ENCODE data around the gene SMYD3.

The SMYD3 gene

GRCh38 chr1:246052603-246053002 lies 454.5 kb downstream of the SMYD3 start:
- no peak overlapping the region for H3K4me3 ChIP-seq (ENCODE audit: low read length)
- no peaks in the 10 kb centered on the region for H3K9me3 ChIP-seq (ENCODE audit: control insufficient read depth, low read length)
- no peak for DNase-seq (ENCODE audit: low read depth)
- no peaks in the 10 kb centered on the region for H3K4me1 ChIP-seq (ENCODE audit: control insufficient read depth, insufficient read depth, low read length)
- no peaks in the 10 kb centered on the region for H3K27me3 ChIP-seq (replicated peaks; ENCODE audit: control insufficient read depth, insufficient read depth, low read length)
- H3K9ac ChIP-seq (ENCODE audit: low read length), result no peak overlapping the region
- H3K36me3 ChIP-seq (ENCODE audit: control insufficient read depth, insufficient read depth, low read length, severe bottlenecking), result no peaks in the 10 kb centered on the region

DNA sequence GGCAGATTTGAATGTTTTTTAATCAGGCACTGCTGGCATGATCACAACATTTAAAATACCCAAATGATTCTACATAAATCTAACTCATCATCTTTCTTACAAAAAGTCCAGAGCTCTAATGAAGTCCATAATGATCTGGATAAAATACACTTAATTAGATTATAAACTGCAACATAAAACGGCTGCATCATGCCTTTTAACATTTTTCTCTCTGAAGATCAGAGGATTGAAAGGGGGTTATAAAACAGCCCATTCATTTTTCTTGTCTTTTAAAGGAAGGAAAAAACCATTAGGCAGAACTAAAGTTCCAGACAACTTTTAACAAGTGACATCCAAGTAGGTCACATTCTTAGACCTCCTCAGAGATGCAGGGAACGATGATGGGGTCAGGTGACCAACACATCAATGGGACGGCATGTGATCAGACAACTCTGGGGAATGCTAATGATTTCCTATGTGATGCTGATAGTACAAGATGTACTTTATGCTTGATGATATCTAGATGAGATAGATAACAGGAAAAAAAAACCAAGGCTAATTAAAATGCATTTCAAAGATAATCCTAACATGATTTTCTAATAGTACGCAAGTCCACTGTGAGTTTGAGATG lies 455.1 kb downstream of the SMYD3 start:
- Histone ChIP-seq H3K9me3 (ENCODE audit: control insufficient read depth, low read length) (no peaks in the 10 kb centered on the region), H3K27me3 (replicated peaks; ENCODE audit: control insufficient read depth, insufficient read depth, low read length) (no peaks in the 10 kb centered on the region), H3K9ac (ENCODE audit: low read length) (no peak overlapping the region), H3K36me3 (ENCODE audit: control insufficient read depth, insufficient read depth, low read length, severe bottlenecking) (no peaks in the 10 kb centered on the region), H3K4me3 (ENCODE audit: low read length) (no peak overlapping the region), H3K4me1 (ENCODE audit: control insufficient read depth, insufficient read depth, low read length) (no peaks in the 10 kb centered on the region)
- DNase-seq (ENCODE audit: low read depth), result no peak

DNA sequence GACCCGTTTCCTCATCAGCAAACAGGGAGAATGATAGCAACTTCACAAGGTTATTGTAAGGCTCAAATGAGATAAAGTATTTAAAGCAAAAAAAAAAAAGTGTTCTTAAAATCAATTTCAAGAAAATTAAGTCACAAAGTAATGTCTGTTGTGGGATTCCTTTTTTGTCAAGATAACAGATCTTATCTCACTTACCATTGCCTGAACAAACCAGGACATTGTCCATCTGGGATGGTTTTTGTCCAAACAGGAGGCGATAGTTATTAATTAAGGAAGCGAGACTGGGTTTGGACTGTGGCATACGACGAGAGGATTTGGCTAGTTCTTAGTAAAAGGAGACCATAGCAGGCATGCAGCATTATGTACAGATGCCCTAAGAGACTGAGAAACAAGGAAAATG lies 458.4 kb downstream of the SMYD3 start:
- no peak overlapping the region for H3K9ac ChIP-seq (ENCODE audit: low read length)
- no peak overlapping the region for H3K4me3 ChIP-seq (ENCODE audit: low read length)
- no peaks in the 10 kb centered on the region for H3K27me3 ChIP-seq (replicated peaks; ENCODE audit: control insufficient read depth, insufficient read depth, low read length)
- no peak for DNase-seq (ENCODE audit: low read depth)
- no peaks in the 10 kb centered on the region for H3K9me3 ChIP-seq (ENCODE audit: control insufficient read depth, low read length)
- H3K36me3 ChIP-seq (ENCODE audit: control insufficient read depth, insufficient read depth, low read length, severe bottlenecking), result no peaks in the 10 kb centered on the region
- H3K4me1 ChIP-seq (ENCODE audit: control insufficient read depth, insufficient read depth, low read length), result no peaks in the 10 kb centered on the region

DNA sequence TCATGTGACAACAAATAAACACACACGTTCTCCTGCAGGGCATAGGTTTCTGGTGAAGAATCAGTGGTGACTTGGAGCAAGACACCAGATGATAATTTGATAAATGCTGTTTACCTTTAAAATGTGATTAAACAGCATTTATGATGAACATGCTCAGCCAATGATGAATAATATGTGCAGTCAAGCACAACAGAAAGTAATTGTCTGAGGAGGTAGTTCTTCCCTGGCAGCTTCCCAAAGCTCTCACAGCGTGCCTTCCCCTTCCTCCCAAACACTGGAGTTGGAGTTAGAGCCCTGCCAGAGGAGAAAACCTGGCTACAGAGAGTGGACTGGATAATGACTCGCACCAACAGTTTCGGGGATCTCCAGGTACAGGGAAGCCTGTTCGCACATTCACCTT lies 463.5 kb downstream of the SMYD3 start:
- no peak overlapping the region for H3K4me3 ChIP-seq (ENCODE audit: low read length)
- H3K9ac ChIP-seq (ENCODE audit: low read length), result no peak overlapping the region
- DNase-seq (ENCODE audit: low read depth), result no peak
- H3K27me3 ChIP-seq (replicated peaks; ENCODE audit: control insufficient read depth, insufficient read depth, low read length), result no peaks in the 10 kb centered on the region
- no peaks in the 10 kb centered on the region for H3K4me1 ChIP-seq (ENCODE audit: control insufficient read depth, insufficient read depth, low read length)
- H3K36me3 ChIP-seq (ENCODE audit: control insufficient read depth, insufficient read depth, low read length, severe bottlenecking), result no peaks in the 10 kb centered on the region
- H3K9me3 ChIP-seq (ENCODE audit: control insufficient read depth, low read length), result no peaks in the 10 kb centered on the region

- Histone ChIP-seq H3K4me3 (ENCODE audit: low read length) (no peak overlapping the region), H3K9me3 (ENCODE audit: control insufficient read depth, low read length) (no peaks in the 10 kb centered on the region), H3K9ac (ENCODE audit: low read length) (no peak overlapping the region), H3K27me3 (replicated peaks; ENCODE audit: control insufficient read depth, insufficient read depth, low read length) (no peaks in the 10 kb centered on the region), H3K4me1 (ENCODE audit: control insufficient read depth, insufficient read depth, low read length) (no peaks in the 10 kb centered on the region), H3K36me3 (ENCODE audit: control insufficient read depth, insufficient read depth, low read length, severe bottlenecking) (no peaks in the 10 kb centered on the region)
- DNase-seq (ENCODE audit: low read depth), result no peak
Measured at GRCh38 chr1:246041360-246041759, 465.7 kb downstream of the SMYD3 start.

DNA sequence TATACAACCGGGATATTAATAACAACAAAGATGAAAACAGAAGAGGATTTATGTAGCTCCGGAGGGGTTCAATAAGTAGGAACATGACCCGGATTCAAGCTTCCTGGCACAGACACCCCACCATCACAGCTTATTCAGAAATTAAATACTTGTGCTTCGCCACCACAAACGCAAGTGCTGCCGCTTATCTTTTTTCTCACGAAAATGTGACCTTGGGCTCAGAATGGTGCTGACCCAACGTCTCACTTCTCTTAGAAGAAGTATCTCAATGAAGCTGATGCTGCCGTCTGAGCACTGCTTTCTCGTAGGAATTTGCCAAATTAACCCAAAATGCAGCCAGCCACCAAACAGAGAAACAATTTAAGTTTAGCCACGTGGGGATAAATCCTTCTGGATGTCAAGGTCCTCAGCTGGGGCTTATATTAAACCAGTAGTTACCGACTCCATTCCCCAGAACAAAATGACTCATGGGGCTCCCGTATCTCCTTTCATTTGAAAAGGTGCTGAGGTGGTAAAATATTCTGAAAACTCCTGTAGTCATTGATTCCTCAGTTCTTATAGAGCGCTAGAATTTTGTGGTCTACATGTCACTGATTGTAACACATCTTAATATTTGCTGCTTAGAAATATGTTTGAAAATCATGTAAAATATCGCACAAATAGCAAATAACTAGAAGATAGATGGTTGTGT lies 466.7 kb downstream of the SMYD3 start:
- no peak overlapping the region for H3K9ac ChIP-seq (ENCODE audit: low read length)
- H3K9me3 ChIP-seq (ENCODE audit: control insufficient read depth, low read length), result no peaks in the 10 kb centered on the region
- no peak overlapping the region for H3K4me3 ChIP-seq (ENCODE audit: low read length)
- no peaks in the 10 kb centered on the region for H3K27me3 ChIP-seq (replicated peaks; ENCODE audit: control insufficient read depth, insufficient read depth, low read length)
- DNase-seq (ENCODE audit: low read depth), result no peak
- H3K4me1 ChIP-seq (ENCODE audit: control insufficient read depth, insufficient read depth, low read length), result no peaks in the 10 kb centered on the region
- no peaks in the 10 kb centered on the region for H3K36me3 ChIP-seq (ENCODE audit: control insufficient read depth, insufficient read depth, low read length, severe bottlenecking)

DNA sequence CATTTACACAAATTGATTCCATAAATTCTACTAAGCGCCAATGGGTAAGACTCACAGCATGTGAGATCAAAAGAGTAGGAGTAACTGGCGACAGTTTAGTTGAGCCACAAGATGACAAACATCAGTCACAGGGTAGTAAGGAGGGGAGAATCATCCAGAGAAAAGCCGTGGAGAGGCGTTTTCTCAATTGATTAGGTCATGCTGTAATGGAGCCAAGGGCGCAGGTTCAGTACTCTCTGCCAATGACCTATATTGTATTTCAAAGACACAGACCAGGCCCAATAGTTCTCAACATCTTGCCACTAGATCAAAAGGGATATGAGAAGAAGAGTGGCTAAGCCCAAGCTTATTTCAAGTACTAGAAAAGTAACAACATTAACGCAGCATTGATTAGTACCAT lies 467.5 kb downstream of the SMYD3 start:
- H3K4me3 ChIP-seq (ENCODE audit: low read length), result no peak overlapping the region
- no peak for DNase-seq (ENCODE audit: low read depth)
- H3K36me3 ChIP-seq (ENCODE audit: control insufficient read depth, insufficient read depth, low read length, severe bottlenecking), result no peaks in the 10 kb centered on the region
- H3K9ac ChIP-seq (ENCODE audit: low read length), result no peak overlapping the region
- no peaks in the 10 kb centered on the region for H3K4me1 ChIP-seq (ENCODE audit: control insufficient read depth, insufficient read depth, low read length)
- H3K27me3 ChIP-seq (replicated peaks; ENCODE audit: control insufficient read depth, insufficient read depth, low read length), result no peaks in the 10 kb centered on the region
- H3K9me3 ChIP-seq (ENCODE audit: control insufficient read depth, low read length), result no peaks in the 10 kb centered on the region

DNA sequence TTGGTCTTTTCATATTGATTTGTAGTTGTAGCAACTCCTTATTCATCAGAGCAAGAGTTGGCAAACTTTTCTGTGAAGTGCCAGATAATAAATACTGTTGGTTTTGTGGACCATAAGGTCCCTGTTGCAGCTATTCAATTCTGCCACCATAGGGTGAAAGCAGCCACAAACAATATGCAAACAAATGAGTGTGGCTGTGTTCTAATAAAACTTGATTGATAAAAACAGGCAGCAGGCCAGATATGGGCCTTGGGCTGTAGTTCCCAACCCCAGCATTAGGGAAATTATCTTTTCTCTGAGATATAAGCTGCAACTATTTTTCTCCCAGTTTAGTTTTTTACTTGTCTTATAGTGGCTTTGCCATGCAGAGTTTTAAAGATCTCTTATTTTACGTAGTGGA lies 469.2 kb downstream of the SMYD3 start:
- DNase-seq (ENCODE audit: low read depth), result no peak
- H3K4me3 ChIP-seq (ENCODE audit: low read length), result no peak overlapping the region
- H3K27me3 ChIP-seq (replicated peaks; ENCODE audit: control insufficient read depth, insufficient read depth, low read length), result no peaks in the 10 kb centered on the region
- no peaks in the 10 kb centered on the region for H3K36me3 ChIP-seq (ENCODE audit: control insufficient read depth, insufficient read depth, low read length, severe bottlenecking)
- H3K9me3 ChIP-seq (ENCODE audit: control insufficient read depth, low read length), result no peaks in the 10 kb centered on the region
- H3K4me1 ChIP-seq (ENCODE audit: control insufficient read depth, insufficient read depth, low read length), result no peaks in the 10 kb centered on the region
- H3K9ac ChIP-seq (ENCODE audit: low read length), result no peak overlapping the region

GRCh38 chr1:246036175-246036574 lies 470.9 kb downstream of the SMYD3 start:
- Histone ChIP-seq H3K9ac (ENCODE audit: low read length) (no peak overlapping the region), H3K4me1 (ENCODE audit: control insufficient read depth, insufficient read depth, low read length) (no peaks in the 10 kb centered on the region), H3K36me3 (ENCODE audit: control insufficient read depth, insufficient read depth, low read length, severe bottlenecking) (no peaks in the 10 kb centered on the region), H3K27me3 (replicated peaks; ENCODE audit: control insufficient read depth, insufficient read depth, low read length) (no peaks in the 10 kb centered on the region), H3K4me3 (ENCODE audit: low read length) (no peak overlapping the region), H3K9me3 (ENCODE audit: control insufficient read depth, low read length) (no peaks in the 10 kb centered on the region)
- DNase-seq (ENCODE audit: low read depth), result peak; percentile 21

DNA sequence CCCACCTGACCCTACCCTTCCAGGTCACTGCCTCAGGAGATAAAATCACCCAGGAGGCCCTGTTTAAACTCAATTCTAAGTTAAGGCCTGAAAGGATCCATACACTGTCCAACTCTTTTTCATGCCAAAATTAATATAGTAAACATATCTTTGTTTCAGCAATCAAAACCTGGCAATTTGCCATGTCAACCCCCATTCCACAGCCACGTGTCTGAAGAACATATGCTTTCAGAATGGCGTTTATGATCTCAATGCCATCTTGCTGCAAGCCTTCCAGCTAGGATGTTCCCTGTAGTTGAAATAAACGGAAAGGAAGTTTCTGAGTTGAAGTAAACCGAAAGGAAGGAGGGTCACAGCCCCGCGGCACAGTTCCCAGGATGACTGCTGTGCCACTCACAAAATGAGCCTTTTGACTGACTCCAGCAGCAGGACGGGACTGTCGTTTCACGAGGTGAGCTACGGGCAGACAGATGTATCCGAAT lies 472.0 kb downstream of the SMYD3 start:
- Histone ChIP-seq H3K27me3 (replicated peaks; ENCODE audit: control insufficient read depth, insufficient read depth, low read length) (no peaks in the 10 kb centered on the region), H3K36me3 (ENCODE audit: control insufficient read depth, insufficient read depth, low read length, severe bottlenecking) (no peaks in the 10 kb centered on the region), H3K9me3 (ENCODE audit: control insufficient read depth, low read length) (no peaks in the 10 kb centered on the region), H3K4me1 (ENCODE audit: control insufficient read depth, insufficient read depth, low read length) (no peaks in the 10 kb centered on the region), H3K4me3 (ENCODE audit: low read length) (peak overlapping the region; percentile 72), H3K9ac (ENCODE audit: low read length) (peak overlapping the region; percentile 3)
- DNase-seq (ENCODE audit: low read depth), result peak; percentile 17

DNA sequence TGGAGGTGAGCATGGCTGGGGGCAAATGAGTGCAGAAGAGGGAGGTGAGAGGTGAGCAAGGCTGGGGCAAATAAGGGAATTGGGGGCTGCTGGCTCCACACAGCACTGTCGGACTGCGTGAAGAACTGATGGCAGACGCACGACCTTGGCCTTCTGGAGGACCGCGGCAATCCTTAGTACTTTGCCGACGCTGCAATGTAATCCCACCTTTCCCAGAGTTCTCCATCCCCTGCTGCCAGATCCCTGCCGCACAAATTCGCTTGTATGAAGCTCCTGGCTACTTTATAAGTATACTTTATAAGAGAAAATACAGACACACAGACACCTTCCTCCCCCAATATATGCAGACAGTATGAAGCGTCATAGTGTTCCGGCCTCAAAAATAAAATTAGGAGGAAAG lies 472.4 kb downstream of the SMYD3 start:
- H3K9ac ChIP-seq (ENCODE audit: low read length), result no peak overlapping the region
- H3K4me3 ChIP-seq (ENCODE audit: low read length), result no peak overlapping the region
- no peaks in the 10 kb centered on the region for H3K9me3 ChIP-seq (ENCODE audit: control insufficient read depth, low read length)
- no peaks in the 10 kb centered on the region for H3K4me1 ChIP-seq (ENCODE audit: control insufficient read depth, insufficient read depth, low read length)
- H3K36me3 ChIP-seq (ENCODE audit: control insufficient read depth, insufficient read depth, low read length, severe bottlenecking), result no peaks in the 10 kb centered on the region
- no peak for DNase-seq (ENCODE audit: low read depth)
- no peaks in the 10 kb centered on the region for H3K27me3 ChIP-seq (replicated peaks; ENCODE audit: control insufficient read depth, insufficient read depth, low read length)

GRCh38 chr1:246032984-246033383 lies 474.1 kb downstream of the SMYD3 start:
- no peaks in the 10 kb centered on the region for H3K4me1 ChIP-seq (ENCODE audit: control insufficient read depth, insufficient read depth, low read length)
- no peak overlapping the region for H3K4me3 ChIP-seq (ENCODE audit: low read length)
- H3K9ac ChIP-seq (ENCODE audit: low read length), result no peak overlapping the region
- H3K36me3 ChIP-seq (ENCODE audit: control insufficient read depth, insufficient read depth, low read length, severe bottlenecking), result no peaks in the 10 kb centered on the region
- H3K9me3 ChIP-seq (ENCODE audit: control insufficient read depth, low read length), result no peaks in the 10 kb centered on the region
- H3K27me3 ChIP-seq (replicated peaks; ENCODE audit: control insufficient read depth, insufficient read depth, low read length), result no peaks in the 10 kb centered on the region
- no peak for DNase-seq (ENCODE audit: low read depth)

Measured in adipocyte (in vitro differentiated cells).